NCI-H226 (cell line): ENCODE measurements around the gene ADARB2.

Experiments used
- DNase-seq: peaks from one replicate; pipeline ENCODE4 v3.0.0-alpha.2; 2015

ADARB2 gene

DNA sequence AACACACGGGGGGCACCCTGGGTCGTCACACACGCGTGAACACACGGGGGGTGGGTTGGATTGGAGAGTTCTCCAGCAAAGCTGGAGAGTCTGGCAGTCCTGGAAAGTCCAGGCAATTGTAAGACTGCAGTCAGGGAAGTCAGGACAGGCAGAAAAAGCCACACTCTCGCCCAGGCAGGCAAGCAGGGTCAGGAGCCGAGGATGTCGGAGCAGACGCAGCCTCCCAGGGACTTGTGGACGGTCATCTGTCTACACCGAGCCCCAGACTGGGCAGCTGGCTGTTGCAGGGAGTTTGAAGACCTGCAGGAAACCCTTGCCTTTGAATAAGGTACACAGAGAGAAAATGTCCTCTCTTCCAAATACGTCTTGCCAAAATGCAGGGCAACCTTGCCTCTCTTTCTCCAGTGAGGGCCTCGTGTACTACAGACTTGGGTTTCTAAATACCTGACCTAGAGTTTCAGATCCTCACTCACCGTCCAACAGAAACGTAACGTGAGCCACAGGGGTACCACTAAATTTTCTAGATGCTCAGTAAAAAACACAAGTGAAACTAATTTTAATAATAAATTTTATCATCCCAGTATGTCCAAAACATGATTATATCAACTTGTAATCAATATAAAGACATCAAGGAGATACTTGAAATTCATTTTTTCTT lies 176.7 kb downstream of the ADARB2 start:
- no peak for DNase-seq

DNA sequence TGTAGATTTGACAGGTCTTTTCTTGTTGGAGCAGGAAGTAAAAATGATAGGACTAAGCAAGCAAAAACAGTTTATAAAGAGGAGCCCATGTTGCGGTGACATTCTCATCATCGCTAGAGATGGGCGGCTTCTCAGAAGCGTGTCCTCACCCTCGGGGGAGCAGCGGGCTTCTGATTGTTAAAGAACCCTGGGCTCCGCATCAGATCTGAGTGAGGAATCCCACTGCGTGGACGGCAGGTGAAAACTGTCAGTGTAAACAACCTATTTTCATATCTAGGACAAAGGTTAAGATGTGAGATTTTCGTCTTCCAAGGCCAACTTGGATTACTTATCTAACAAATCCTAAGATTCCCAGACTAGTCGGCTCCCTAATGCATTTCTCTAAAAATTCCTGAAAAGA lies 177.6 kb downstream of the ADARB2 start:
- no peak for DNase-seq

DNA sequence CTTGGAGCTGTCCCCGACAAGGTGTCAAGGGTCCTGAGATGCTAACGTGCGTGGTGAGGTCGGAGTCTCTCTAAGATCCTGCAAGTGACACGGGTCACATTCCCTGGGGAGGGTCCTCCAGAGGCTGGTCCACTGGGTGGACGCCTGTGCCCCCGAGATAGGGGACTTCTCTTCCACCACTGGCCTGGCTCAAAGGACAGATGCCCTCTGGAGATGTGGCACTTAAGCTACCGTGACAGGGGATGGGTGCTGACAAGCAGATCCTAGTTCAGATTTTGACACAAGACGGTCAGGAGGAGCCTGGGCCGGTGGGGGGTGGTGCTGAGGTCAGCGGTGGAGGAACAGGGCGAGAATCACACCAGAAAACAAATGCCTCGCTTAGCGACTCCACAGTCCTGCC lies 178.0 kb downstream of the ADARB2 start:
- DNase-seq = no peak

DNA sequence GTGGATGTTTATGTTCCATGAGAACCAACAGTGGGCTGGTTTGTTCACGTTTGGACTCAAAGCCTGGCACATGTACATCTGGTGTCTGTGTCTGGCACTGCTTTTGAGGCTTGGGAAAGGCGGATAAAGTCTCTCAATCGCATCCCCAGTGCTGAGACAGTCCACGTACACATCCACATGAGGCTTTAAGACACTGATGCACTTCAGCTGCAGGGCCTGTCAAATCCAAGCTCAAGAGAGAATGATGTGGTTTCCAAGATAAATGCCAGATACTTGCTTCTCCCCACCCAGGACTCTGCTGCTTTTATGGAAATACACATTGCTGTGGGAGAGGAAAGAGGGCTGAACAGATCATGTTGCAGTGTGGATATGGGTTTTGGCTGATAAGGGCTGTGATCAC lies 178.4 kb downstream of the ADARB2 start:
- DNase-seq = no peak

DNA sequence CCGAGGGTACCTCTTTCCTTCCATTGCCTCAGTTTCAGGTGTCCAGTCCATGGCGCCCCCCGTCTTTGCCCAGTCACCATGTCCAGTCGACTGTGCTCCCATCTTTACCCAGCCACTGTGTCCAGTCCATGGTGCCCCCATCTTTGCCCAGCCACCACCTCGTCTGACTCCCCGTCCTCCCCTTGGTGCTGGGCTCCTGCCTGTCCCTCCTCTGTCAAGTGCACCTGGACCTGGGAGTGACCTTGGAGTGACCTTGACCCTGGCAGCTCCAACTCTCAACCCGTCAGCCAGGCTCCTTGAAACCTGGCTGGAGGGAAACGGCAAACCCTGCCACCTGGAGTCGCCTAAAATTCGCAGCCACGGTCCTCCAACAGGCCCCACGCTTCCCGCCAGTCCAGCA lies 180.2 kb downstream of the ADARB2 start:
- no peak for DNase-seq

DNA sequence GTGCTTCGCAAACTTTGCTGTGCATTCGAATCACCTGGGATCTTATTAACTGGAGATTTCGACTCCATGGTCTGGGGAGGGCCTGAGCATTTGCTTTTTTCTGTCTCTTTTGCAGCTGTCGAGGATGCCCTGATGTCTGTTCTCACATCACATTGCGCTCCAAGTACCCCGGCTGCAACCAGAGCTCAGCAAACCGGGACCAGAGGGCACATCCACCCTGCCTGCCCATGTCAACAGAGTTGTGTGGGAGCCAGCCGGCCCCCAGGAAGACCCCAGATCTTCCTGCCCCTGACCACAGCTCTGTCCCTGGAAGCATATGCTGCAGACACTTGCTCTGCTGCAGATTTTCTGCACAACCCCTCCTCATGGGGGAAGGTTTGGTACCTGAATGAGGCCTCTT lies 180.8 kb downstream of the ADARB2 start:
- DNase-seq = no peak

DNA sequence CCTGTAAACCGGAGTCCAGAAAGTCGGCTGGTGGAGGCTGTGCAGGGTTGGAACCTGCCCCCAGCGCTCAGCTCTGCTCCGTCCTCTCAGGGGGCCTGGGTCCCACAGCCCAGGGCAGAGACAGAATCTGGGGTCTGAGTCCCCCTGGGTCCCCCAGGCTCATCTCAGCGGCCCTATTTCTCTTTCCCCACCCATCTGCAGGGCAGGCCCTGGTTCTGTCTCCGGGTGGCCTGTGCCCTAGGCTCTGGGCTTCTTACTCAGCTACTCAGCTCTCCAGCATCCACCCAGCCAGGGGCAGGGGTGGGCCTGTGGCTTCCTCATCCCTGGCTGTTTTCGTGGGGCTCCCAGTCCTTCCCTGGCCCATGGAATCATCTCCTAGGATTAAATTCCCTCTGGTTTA lies 183.4 kb downstream of the ADARB2 start:
- DNase-seq = no peak

DNA sequence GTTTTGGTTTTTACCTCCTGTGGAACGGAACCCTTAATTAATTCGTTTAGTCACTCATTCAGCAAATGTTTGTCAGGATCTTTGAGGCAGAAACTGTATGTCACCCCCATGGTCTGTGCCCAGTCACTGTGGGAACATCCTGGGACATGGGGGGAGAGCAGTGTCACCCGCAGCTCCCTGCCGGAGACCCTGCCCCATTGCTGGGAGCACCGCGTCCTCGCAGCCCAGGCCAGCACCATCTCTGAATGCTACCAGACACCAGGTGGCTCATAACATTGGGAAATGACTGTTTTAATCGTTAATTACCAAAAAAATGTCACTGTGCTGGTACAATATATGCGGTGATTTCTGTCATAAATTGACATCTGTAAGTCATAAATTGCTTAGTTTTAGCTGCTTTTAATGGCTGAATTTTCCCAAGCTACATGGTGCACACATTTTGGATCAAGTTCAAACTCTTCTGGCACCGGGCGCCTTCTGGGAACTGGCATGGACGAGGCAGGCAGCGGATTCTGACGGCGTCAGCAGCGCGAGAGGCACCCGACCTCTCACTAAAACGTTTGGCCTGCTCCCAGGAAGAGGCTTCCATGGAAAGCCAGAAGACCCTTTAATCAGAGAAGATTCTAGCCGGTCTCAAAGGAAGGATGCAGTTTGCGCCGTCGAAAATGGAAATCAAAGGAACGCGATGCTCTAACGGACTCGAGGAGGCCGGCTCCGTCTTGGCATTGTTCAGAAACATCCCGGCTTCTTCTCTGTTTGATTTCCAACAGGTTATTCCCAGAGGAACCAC lies 184.2 kb downstream of the ADARB2 start:
- DNase-seq = no peak

DNA sequence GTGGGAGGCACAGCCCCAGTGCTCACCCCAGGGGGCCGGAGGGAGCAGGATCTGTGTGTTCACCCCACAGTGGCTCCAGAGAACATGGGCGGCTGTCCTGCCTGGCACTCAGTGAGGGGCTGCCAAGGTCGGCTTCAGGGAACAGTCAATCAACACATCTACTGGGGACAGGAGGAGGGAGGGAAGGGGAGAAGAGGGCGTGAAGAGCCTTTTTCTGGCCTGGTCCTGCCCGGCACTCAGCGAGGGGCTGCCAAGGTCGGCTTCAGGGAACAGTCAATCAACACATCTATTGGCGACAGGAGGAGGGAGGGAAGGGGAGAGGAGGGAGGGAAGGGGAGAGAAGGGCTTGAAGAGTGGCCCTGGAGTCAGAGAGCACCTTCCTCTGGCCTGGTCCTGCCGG lies 184.9 kb downstream of the ADARB2 start:
- no peak for DNase-seq

DNA sequence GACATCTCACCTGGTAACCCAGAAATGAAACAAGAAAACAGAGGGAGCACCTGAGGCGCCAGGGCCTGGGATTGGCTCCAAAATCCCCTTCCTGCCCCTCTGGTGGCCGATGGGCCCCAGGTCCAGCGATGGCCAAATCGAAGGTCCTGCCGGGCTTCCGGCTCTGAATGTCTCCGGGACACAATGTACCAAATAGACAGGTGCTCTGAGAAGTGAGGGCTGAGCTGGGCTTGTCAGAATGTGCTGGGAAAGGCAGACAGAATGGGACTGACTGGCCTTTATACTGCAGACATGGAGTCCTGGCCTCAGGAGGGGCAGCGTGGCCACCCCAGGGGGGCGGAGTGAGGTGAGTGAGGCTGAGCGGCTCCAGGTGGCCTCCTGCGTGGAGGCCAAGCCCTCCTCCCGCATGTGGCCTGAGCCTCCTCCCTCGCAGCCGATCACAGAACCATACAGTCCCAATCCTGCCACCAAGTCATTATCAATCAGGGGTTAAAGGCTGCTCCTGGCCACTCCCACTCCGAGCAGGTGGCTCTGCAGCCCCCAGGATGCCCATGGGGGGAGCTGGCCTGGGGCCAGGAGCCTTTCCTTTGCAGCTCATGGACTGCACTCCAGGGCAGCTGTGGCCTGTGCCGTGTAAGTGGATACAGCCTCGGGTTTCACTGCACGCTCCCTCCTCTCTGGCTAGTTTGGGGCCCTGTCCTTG lies 185.5 kb downstream of the ADARB2 start:
- no peak for DNase-seq

DNA sequence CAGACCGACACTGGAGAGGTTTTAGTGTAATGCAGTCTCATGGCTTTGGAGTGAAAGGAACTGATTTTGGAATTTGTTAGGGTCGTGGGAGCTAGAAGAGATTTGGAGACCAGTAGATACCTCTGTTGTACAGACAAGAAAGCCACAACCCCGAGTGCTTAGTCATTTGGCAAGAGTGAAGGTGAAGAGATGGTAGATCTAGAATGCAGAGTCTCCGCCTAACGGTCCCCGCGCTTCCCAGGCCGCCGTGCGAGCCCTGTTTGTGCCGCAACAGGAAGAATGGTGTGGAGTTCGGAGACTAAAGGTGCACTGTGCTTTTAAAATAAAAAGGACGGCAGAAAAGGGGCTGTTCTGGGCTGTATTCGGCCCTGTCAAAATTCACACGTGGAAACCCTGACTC lies 186.7 kb downstream of the ADARB2 start:
- no peak for DNase-seq

DNA sequence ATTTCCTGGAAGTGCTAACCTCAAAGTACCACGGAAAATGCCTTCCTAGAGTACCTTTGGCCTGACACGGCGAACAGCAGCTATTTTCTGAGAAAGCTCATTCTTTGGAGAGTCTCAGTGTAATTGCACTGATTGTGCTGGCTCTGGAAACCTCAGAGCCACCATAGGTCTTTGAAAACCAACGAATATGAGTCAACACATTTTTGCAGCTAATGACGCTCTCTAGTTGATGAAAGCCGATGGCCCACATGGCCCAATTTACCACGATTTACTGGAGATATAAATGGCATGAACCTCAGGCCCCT lies 187.1 kb downstream of the ADARB2 start:
- DNase-seq = no peak

DNA sequence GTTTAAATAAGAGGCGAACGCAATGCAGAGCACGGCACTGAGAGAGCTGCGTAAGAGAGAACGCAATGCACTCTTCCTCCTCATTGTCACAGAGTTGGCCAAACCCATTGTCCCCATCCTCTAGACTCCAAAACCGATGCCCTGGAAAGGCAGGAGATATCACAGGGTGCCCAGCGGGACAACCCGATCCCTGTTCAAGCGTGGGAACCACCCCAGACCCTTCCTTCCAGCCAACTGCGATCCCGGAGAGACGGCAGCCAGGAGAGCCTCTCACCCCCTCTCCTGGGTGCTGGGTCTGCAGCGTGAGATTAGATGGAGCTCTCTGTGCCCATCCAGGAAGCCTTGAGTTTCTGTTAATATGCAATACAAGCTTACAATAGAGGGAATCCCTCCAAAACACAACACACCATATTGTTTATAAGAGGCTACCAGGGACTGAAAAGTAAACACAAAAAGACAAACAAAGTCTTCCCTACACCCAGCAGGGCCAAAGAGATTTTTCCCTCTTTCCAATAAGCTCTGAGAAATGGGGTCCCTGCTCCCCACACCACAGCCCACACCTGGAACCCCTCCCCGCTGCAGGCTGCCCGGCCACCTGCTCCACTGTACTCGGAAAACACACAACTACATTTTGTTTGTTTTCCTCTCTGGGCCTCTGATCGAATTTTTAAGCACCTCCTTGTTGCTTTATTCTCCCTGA lies 187.6 kb downstream of the ADARB2 start:
- DNase-seq = no peak

DNA sequence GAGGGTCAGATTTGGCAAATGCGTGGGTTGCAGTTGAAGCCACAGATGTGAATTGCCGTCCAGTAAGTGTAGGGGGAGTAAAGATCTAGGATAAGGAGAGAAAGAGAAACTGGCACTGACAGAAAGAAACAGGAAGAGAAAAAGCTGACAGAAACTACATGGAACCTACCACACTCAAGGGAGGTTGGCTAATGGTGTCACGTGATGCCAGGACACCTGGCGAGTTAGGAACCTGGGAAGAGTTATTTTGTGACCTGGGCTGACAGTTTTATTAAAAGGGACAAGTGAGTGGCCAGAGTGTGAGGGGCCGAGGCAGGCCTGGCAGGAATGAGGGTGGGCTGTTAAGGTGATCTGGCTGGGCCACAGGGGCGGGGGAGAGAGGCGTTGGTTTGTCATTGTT lies 188.7 kb downstream of the ADARB2 start:
- DNase-seq = no peak

DNA sequence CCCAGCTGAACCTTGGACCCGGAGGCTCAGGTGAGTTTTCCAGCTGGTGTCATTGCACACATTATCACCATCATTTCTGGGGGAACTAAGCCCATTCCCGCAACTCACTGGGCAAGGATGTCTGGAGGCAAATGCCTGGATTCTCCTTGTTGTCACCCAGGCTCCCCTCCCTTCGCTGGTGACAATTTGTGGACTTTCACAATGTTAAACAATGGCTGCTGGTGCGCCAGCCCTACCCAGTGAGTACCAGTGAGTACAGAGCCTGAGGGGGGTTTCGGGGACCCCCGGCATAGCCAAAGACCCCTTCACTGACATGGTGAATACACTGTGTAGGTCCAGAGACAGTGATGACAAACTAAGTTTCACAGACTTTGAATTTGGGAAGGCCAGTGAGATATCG lies 189.2 kb downstream of the ADARB2 start:
- DNase-seq = no peak

DNA sequence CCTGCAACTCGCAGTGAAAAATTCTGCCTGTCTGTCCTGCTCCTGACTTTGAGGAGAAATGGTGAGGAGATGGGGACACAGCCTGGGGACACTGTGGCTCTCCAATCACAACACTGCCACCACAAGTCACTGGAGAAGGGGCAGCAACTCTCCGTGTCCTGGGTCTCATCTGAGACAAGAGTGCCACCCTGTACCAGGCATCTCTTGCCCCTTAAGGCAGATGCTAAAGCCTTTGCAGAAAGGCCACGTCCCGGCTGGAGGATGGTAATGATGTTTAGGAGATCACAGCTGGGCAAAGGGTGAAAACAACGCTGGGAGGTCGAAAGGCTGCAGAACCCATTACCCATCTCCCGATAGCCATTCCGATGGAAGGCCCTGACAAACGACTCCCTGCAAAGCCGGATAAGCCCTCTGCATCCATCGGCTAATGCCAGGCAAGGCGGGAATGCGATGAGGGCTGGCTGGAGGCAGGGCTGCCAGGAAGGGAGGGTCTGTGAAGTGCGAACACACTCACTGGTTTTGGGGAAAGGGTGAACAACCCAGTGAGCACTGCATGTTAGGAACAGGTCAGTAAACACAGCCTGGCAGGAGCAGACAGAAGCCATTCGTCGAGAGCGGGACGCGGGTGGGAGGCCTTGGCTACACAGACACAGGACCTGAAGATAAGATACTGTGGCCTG lies 190.8 kb downstream of the ADARB2 start:
- no peak for DNase-seq

DNA sequence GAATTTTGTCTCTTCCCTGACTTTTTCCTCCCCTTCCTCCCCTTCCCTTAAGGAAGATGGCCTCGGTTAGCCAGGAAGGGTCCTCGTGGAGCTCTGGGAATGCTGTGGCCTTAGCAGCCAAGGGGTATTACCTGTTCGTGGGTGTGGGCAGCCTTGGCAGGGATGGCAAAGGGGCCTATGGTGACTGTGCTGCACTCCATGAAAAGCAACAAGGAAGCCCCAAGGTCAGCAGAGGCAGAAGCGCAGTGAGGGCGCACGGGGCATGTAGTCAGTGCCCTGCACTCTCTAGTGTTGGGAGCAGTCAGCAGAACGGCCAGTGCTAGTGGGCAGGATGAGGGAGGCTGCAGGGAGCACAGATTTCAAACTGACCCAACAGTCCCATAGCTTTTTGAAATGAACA lies 191.8 kb downstream of the ADARB2 start:
- DNase-seq = no peak

DNA sequence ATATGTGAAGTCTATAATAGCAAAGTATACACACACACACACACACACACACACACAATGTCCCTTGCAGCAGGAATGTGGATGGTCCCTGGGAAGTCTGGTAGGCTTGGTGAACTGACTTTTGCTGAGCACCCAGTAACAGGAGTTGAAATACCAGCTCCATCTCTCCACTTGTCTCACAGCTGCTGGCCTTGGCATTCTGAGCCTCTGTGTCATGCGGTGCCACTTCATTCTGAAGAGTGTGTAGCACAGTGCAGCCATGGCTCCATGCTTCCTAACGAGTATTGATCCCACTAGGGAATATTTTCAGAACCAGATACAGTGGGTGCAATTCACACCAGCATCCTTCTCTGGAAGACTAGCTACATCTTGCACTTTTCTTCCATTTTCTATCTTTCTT lies 192.4 kb downstream of the ADARB2 start:
- DNase-seq = no peak

DNA sequence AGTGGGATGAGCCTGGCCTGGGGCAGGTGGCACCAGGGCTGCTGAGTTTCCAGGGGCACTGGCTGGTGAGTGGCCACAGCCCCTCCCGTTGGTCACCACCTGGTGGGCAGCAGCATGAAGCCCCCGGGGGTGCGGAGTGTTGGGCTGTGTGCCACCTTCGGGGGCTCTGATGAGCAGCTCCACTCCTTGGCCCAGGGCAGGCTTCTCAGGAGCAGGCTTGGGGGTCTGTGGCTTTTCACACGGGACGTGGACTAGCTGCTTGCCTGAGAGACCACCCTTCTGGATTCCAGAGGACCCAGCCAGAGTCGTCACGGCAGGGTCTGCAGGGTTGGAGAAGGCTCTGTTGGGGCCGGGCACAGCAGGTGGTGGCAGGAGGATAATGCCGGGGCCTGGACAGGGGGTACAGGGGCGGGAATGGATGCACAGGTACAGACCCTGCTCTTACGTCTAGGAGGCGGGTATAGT lies 193.1 kb downstream of the ADARB2 start:
- DNase-seq = no peak

DNA sequence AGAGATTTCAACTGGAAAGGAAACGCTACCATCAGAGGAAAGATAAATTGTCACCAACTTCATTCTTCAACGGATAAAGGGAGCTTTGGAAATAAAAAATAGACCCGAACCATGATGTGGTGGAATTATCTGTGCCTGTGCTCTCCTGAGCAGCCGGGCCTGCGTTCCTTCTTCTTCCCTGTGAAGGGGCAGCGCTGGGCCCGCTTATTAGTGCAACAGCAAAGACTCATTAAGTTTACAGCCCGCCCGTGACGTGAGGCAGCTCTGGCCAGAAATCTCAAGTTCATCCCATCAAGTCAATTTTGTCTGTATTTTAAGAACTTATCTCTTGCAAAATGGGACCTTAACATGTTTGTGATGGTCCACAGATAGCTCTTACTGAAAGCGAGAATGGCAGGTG lies 193.7 kb downstream of the ADARB2 start:
- DNase-seq = no peak

DNA sequence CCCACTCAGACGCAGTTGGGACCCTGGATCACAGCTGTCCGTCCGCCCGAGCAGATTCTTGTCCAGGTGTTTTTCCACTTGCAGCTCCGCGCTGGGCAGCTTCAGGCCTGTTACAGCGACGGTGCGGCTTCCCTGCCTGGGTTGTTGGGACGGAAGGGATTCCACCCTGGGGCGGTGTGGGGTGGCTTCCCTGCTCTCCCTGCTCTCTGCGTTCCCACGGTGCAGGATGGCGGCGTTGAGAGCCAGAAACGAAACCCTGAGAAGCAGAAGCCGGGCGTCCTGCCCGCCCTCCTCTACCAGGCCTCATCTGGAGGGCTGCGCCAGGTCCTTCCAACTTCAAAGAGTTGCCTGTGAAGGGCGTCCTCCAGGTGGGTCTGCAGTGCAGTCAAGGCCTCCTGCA lies 194.4 kb downstream of the ADARB2 start:
- DNase-seq = no peak

DNA sequence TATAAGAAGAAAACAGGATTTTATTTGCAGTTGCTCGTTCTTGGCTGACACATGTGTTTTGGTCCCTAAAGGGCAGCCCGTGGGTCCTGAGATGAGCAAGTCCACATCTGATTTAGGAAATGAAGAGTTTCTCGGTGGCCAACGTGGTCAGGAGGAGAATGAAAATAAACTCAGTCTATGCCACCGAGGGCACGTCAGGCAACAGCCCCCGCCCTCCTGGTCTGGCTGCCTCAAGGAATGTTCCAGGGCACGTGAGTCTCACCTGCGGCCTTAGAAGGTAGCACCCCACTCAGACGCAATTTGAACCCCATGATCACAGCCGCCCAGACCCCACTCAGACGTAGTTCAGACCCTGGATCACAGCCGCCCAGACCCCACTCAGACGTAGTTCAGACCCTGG lies 197.2 kb downstream of the ADARB2 start:
- DNase-seq = no peak

DNA sequence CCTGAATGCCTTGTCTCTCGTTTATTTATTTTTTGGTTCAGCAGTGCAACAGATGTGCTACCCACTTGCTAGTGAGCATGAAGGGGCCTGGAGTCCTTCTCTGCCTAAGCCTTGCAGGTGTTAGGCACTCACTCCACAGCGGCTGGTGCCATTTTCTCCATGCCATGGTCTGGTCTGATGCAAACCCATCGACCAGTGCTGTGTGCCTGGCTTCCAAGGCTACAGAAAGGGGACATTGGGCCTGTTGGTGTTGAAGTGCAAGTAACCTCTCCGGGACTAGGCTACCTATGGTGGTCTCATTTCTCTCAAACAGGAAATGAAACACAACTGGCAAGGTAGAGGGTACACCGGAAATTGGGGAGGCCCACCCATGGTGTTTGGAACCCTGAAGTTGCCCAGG lies 198.1 kb downstream of the ADARB2 start:
- DNase-seq = no peak
